ENCODE results near the gene IFITM2. TPM values are rescaled to one million over a fixed set of nuclear protein-coding genes. Genes with fewer than 3 reads are reported as not detected.
"Not testable (repeated sequence)": the region's sequence is repeated elsewhere in the genome, so short reads cannot be mapped to it uniquely, and the experiment has no call there.

IFITM2 gene
- total and polyA plus RNA-seq, 2 experiments from 2014 or later = 71.6 to 267 TPM

- no peaks in the 10 kb centered on the region for H3K4me1 ChIP-seq (ENCODE audit: low read depth)
- DNase-seq (ENCODE audit: low read depth in 1 of 2, low spot score in 1 of 2) = no peak
- H3K36me3 ChIP-seq = no peaks in the 10 kb centered on the region
- H3K27me3 ChIP-seq = peaks cover 52% of the 10 kb centered on the region
- no peak overlapping the region for H3K27ac ChIP-seq
- no peak for TF ChIP-seq CTCF (IDR thresholded peaks at IDR 0.05; ENCODE audit: low read depth, low read length)
- no peaks in the 10 kb centered on the region for H3K9me3 ChIP-seq (ENCODE audit: low read depth)
- H3K4me3 ChIP-seq = no peak overlapping the region
These were observed 23.3 kb upstream of the IFITM2 start for GRCh38 chr11:284105-285020.

- Histone ChIP-seq H3K4me3 (no peak overlapping the region), H3K4me1 (ENCODE audit: low read depth) (no peaks in the 10 kb centered on the region), H3K36me3 (no peaks in the 10 kb centered on the region), H3K27me3 (peaks cover 43% of the 10 kb centered on the region), H3K27ac (no peak overlapping the region), H3K9me3 (ENCODE audit: low read depth) (no peaks in the 10 kb centered on the region)
- DNase-seq (ENCODE audit: low read depth in 1 of 2, low spot score in 1 of 2) = no peak
- TF ChIP-seq CTCF (IDR thresholded peaks at IDR 0.05; ENCODE audit: low read depth, low read length) = no peak
These were observed 22.4 kb upstream of the IFITM2 start for GRCh38 chr11:285021-285893.

- Histone ChIP-seq H3K36me3 (no peaks in the 10 kb centered on the region), H3K27ac (no peak overlapping the region), H3K9me3 (ENCODE audit: low read depth) (no peaks in the 10 kb centered on the region), H3K4me3 (no peak overlapping the region), H3K4me1 (ENCODE audit: low read depth) (no peaks in the 10 kb centered on the region), H3K27me3 (peaks cover 37% of the 10 kb centered on the region)
- no peak for TF ChIP-seq CTCF (IDR thresholded peaks at IDR 0.05; ENCODE audit: low read depth, low read length)
- DNase-seq (ENCODE audit: low read depth in 1 of 2, low spot score in 1 of 2) = no peak
These were observed 21.8 kb upstream of the IFITM2 start for GRCh38 chr11:285894-286220.

GRCh38 chr11:286977-287820 lies 20.4 kb upstream of the IFITM2 start:
- not testable (repeated sequence) for H3K36me3 ChIP-seq; H3K27ac ChIP-seq; H3K9me3 ChIP-seq (ENCODE audit: low read depth); DNase-seq (ENCODE audit: low read depth in 1 of 2, low spot score in 1 of 2); H3K4me1 ChIP-seq (ENCODE audit: low read depth); H3K4me3 ChIP-seq
- H3K27me3 ChIP-seq = peaks cover 24% of the 10 kb centered on the region

- peaks cover 16% of the 10 kb centered on the region for H3K27me3 ChIP-seq
- no peaks in the 10 kb centered on the region for H3K4me1 ChIP-seq (ENCODE audit: low read depth)
- H3K4me3 ChIP-seq = peak overlapping the region; percentile 72
- no peak for DNase-seq (ENCODE audit: low read depth in 1 of 2, low spot score in 1 of 2)
- no peak for TF ChIP-seq CTCF (IDR thresholded peaks at IDR 0.05; ENCODE audit: low read depth, low read length)
- no peak overlapping the region for H3K27ac ChIP-seq
- H3K36me3 ChIP-seq = no peaks in the 10 kb centered on the region
- H3K9me3 ChIP-seq (ENCODE audit: low read depth) = no peaks in the 10 kb centered on the region
These were observed 19.7 kb upstream of the IFITM2 start for GRCh38 chr11:287821-288477.
